DMS 273 (cell line): ENCODE results near the gene PPA1.
A peak's percentile ranks its signal among the peaks of the same experiment; 100 is the strongest.
"Not testable (repeated sequence)": the region's sequence is repeated elsewhere in the genome, so short reads cannot be mapped to it uniquely, and the experiment has no call there.

Source experiments
- DNase-seq: peaks from one replicate; lab custom pipeline; 2025; ENCODE audit not compliant: unreplicated experiment; lab: John Stamatoyannopoulos, UW

PPA1 gene

DNA sequence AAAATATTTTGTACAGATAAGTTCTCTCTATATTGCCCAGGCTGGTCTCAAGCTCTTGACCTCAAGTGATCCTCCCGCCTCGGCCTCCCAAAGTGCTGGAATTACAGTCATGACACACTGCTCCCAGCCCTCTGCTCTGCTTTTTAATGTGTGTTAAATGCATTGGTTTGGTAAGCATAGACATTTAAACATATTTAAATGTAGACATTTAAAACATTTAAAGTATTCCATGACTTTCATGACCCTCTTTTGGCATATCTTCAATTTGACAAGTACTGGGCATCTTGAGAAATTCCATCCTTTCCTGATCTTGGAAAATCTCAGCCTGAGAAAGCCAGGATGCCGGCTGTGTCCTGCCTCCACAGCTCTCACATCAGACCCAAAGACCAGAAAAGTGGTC is 57.7 kb downstream of the PPA1 start:
- no peak for DNase-seq

DNA sequence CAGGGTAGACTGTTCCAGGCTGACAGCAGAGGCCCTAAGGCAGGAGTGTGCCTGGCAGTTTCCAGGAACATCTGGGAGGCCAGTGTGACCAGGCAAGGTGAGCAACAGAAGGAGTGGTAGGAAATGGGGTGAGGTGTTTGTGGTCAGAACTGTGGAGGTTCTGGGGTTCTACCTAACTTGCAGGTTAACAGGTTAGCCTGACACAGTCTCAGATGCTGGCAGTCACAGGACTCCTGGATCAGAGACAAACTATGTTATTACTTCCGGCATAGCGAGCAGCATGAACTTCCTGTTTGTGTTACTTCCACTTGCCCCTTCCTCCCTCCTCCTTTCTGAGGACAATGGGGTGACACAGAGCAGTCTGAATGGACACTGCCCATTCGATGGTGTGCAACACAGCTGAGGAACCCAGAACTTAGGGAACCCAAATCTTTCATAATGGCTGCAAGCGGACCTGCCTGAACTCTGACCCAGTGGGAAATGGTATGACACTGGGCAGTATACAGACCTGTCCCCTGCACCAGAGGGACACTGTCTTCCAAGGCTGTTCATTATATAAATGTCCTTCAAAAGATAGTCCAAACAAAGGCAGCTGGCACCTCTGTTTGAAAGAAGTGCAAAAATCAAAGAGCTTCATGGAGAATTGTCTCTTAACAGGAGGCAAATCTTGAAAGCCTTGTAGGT is 59.0 kb downstream of the PPA1 start:
- DNase-seq, result no peak

DNA sequence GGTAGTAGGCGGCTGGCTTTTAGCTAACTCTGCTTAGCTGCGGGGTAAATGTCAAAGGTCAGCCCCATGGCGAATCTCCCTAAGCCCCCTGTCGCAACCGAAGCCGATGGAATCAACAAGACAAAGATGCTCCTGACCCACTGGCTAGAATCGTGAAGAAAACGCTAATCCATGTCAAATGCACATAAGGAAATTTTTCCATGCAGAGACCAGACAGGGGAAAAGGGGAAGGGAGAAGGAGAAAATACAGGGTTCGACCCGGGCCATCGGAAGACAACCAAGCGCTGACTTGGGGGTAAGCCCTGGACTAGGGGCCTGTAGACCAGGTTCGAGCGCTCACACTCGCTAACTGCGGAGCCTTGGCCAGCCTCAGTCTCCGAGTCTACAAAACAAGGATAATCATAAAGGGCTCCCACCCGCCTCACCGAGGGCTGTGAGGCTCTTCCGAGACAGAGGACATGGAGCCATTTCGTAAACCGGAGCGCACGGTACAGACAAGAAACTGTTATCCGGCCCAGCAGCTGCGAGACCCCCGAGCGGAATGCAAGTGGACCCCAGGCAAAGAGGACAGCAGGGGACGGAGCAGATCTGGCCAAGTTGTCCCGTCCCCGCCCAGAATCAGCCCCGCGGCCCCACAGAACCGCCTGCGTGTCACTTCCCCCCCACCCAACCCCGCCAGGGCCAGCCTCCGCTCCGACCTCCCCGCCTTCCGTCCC is 63.4 kb downstream of the PPA1 start:
- peak; percentile 24 for DNase-seq

DNA sequence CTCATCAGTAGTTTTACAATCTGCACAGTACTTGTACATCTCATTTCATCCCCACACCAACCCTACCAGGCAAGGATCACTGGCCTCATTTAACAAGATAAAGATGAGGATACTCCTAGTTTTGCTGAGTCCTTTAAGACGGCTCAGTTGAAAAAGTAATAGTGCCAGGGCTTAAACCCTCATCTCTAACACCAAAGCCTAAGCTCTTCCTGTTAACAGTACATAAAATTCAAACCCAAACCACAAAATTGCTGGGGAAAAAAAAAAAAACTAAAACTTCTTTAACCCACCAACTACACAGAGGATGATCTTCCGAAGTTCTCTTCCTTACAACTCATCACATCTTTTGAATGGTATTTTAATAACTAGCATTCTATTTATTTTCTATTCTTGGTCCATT is 64.2 kb downstream of the PPA1 start:
- DNase-seq, result no peak

DNA sequence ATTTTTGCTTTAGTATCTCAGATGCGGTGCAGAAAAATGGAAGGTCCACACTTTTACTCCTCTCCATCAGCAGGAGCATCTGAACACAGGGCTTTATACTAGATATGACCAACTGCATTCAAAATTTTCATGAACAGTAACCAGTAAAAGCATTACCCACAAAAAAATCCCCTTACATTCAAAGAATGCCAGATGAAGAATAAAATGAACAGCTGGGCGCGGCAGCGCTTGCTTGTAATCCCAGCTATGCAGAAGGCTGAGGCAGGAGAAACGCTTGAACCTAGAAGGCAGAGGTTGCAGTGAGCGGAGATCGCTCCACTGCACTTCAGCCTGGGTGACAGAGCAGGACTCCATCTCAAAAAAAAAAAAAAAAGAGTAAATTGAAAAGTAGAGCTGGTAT is 66.0 kb downstream of the PPA1 start:
- DNase-seq, result no peak

DNA sequence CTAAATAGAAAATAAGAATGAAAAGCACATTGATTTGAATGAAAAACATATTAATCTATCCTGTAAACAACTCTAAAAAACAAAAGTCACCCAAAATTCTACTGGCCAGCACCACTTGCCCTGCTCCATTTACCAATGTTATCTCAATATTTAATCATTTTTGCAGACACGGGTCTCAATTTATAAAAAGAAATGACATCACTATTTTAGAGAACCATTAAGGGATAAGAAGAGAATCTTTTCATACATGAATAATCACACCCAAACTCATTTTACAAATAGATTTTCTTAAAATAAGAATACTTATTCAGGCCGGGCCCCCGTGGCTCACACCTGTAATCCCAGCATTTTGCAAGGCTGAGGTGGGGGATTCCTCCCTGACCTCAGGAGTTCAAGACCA is 66.8 kb downstream of the PPA1 start:
- DNase-seq, result no peak

DNA sequence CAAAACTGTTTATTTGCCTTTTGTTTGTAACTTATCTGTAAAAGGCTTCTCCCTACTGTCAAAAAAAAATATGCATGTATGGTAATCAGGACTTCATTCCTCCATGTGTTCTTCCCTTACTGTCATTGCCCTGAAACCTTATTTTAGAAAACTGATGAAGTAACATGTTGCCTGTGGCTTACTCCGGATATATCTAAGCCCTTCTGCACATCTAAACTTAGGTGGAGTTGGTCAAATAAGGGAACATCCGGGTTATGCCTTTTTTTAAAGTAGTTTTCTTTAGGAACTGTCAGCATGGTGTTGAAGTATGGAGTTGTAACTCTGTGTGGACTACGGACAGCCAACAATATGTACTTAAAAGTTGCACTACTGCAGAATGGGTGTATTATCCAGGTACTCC is 69.1 kb downstream of the PPA1 start:
- DNase-seq, result no peak

DNA sequence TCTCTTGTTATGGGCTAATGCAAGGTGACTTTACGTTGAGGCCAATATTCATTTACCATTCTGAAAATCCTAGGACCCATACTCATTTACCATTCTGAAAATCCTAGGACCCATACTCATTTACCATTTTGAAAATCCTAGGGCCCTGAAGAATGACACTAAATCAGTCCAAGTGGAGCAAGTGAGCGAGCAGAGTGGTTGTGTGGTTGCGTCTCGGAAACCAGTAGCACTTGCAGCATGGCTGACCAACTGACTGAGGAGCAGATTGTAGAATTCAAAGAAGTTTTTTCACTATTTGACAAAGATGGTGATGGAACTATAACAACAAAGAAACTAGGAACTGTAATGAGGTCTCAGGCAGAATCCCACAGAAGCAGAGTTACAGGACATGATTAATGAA is 69.8 kb downstream of the PPA1 start:
- no peak for DNase-seq

DNA sequence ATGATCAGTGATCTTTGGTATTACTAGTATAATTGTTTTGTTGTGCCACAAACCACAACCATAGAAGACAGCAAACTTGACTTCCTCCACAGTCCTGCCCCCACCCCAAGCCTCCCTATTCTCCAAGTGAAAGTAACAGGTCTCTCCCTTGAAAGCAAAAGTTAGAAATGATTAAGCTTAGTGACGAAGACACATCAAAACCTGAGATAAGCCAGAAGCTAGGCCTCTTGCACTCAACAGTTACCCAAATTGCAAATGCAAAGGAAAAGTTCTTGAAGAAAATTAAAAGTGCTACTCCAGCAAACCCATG is 70.4 kb downstream of the PPA1 start:
- no peak for DNase-seq

DNA sequence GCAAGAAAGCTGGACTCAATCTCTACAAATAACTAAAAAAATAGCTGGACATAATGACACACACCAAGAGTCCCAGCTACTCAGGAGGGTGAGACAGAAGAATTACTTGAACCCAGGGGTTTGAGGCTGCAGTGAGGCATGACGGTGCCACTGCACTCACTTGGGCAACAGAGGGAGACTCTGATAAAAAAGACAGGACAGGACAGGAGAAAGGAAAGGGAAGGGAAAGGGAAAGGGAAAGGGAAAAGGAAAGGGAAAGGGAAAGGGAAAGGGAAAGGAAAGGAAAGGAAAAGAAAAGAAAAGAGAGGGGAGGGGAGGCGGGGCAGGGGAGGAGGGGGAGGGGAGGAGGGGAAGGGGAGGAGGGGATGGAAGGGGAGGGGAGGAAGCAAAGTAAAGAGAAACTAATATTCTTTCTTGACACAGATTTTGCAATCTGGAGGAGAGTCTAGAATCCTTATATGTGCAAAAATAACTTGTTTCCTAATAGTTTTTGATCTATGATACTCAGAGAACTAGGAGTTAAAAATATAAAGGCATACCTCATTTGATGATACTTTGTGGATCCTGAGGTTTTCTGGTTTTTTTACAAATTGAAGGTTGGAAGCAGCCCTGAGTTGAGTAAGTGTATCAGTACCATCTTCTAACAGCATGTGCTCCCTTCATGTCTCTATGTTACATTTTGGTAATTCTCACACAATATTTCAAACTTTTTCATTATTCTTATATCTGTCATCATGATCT is 70.9 kb downstream of the PPA1 start:
- no peak for DNase-seq

DNA sequence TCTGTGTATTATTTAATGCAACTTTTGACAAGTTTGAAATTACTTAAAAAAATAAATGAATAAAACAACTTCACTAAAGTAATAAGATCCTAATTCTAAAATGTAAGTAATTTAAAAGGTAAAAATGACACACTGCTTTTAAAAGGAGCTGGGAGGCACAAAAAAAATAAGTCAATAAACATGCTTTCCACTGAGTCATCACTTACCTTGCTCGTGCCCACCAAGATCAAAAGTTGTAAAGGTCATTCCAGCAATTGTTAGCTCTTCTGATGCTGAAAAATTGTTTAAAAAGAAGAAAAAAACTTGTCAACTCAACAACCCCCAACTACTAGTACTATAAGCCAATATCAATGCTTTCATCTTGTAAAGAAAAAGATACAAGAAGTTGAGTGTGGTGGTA is 72.4 kb downstream of the PPA1 start:
- no peak for DNase-seq

DNA sequence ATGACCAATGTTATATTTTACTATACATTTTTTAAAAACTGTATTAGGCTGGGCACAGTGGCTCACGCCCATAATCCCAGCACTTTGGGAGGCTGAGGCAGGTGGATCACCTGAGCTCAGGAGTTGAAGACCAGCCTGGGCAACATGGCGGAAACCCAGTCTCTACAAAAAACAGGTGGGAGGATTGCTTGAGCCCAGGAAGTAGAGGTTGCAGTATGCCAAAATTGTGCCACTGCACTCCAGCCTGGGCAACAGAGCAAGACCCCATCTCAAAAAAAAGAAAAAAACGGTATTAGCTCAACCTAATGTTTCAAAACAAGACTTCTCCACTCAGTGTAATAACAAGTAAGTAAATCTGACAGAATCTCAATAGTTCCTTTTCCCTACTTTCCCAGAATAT is 73.9 kb downstream of the PPA1 start:
- not testable (repeated sequence) for DNase-seq

DNA sequence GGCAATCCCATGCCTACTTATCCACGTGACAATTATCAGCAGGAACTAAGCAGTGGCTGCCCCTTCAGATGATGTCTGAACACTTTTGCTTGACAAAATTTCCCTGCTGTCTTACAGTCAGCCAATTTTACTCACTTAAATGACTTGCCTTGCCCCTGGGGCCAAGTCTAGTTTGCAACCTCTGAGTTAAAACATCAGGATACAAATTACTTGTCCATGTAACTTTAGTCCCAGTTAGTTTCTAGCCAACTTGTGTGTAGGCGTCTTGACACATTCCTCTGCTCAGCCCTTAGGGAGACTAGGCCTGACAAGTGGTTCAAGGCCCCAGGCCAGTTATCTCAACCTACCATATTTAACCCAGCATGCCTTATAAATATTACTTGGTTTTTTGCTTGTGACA is 75.1 kb downstream of the PPA1 start:
- no peak for DNase-seq

DNA sequence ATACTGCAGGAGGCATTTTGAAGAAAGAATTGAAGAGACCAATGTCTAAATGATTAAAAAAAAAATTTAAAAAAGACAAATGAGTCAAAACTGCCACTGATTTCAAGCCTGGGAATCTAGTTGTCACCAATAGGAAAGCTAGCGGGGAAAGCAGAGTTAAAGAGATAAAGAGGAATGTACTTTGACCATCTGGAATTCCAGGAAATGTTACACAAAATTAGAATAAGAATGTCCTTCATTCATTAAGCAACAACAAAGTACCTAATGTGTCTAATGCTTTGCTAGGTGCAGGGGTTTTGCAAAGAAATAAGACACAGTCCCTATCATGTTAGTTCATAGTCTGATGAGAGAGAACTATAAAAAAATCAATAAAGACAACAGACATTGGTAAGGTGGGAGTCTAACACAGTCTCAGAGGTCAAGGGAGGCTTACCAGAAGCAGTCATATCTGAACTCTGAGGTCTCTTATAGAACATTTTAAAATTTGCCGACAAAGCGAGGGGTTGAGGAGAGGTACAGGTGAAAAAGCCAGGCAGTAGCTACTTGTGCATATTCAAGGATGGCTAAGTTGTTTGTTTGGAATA is 77.9 kb downstream of the PPA1 start:
- no peak for DNase-seq
